Vagina (tissue), 2 donors: ENCODE measurements around the gene SGCD. TPM values are rescaled to one million over a fixed set of nuclear protein-coding genes. Genes with fewer than 3 reads are reported as not detected.

Experiments used
- DNase-seq, 2 donors: peaks; one replicate each; pipeline ENCODE4 v3.0.0-alpha.2; 2017; ENCODE audit errors: extremely low spot score in 2 of 2
- H3K27ac ChIP-seq: fragments of 200-600 bp; sonication (generic); one replicate; pipeline ENCODE4 v1.5.1; 2019
- H3K27me3 ChIP-seq: fragments of 200-600 bp; sonication (generic); one replicate; pipeline ENCODE4 v1.5.1; 2019
- H3K36me3 ChIP-seq, 2 donors: fragments of 200-600 bp; sonication (generic); one replicate each; pipeline ENCODE4 v1.5.1; 2017 to 2019
- H3K4me1 ChIP-seq: fragments of 200-600 bp; sonication (generic); one replicate; pipeline ENCODE4 v1.5.1; 2019
- H3K4me3 ChIP-seq, 2 donors: fragments of 200-600 bp; sonication (generic); 1 replicate in 1 of 2; 2 replicates in 1 of 2; pipeline ENCODE4 v1.5.1; 2016 to 2019
- H3K9me3 ChIP-seq: fragments of 200-600 bp; sonication (generic); one replicate; pipeline ENCODE4 v1.5.1; 2019
- POLR2A ChIP-seq, 2 donors: fragments of 450-650 bp; IDR thresholded peaks; one replicate each; pipeline ENCODE4 v1.6.1; 2017; ENCODE audit warnings: antibody characterized with exemption in 2 of 2, mild to moderate bottlenecking in 2 of 2, moderate library complexity in 2 of 2
- POLR2AphosphoS5 ChIP-seq, 2 donors: sonication (generic); formaldehyde crosslinking; IDR thresholded peaks; one replicate each; pipeline ENCODE4 v1.9.0; 2017; ENCODE audit warnings: antibody characterized with exemption in 2 of 2, mild to moderate bottlenecking in 2 of 2, low read depth in 1 of 2; ENCODE audit not compliant: insufficient read depth in 1 of 2
- intact Hi-C: fragments of 100-400 bp; cut with DNase I; formaldehyde crosslinking; loops from one replicate; pipeline ENCODE4 v1.15.1; 2023
- total RNA-seq: library from RNA; depleted of rRNA; stranded (reverse); fragments of >200 nt; gene quantifications from one replicate; pipeline ENCODE4 v1.2.3, GENCODE V29; 2016
- TF ChIP-seq, protein P1 (sequence below), 3 experiments: fragments of 450-650 bp in 2 of 3; fragments of 200-600 bp in 1 of 3; sonication (generic) in 1 of 3; IDR thresholded peaks; one replicate each; pipeline ENCODE4 v1.5.1; 2017 to 2019; ENCODE audit warnings: antibody characterized with exemption in 3 of 3, mild to moderate bottlenecking in 2 of 3, moderate library complexity in 2 of 3

Gene SGCD
- total RNA-seq, 1 donor from 2014 or later: 6.9 TPM

DNA sequence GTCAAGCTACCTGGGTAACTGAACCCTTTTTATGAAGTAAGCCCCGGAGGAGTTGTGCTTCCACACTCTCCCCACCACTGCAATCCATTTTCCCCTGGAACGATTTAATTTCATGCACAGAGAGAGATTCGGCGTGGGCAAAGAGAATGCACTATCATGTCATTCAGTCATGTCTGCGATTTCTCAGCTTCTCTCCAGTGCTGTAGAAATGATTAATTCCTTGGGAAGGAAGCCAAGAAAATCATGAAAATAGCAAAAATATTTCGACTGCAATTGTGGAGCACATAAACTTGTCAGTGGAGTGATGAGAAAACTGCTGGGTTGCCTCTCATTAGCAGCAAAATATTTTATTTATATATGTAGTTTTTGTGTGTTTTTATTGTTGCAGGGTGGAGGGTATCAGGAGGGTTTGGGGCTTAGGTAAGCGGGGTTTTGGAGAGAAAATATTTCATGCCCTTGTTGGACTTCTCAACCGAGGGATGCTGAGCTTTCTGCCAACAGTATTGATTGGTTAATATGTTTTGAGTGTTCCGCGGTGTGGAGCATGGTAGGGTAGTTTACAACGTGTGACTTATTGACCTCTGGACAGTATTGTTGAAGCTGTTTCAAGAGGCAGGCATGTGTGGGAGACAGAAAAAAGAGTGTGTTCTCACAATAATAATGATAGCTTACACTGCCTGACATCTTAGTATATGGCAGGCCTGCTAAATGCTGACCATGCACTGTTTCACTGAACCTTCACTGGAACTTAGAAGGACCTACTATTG is 69.3 kb downstream of the SGCD start:
- intact Hi-C loops: no loop called here
- TF ChIP-seq POLR2A (IDR thresholded peaks at IDR 0.05) (no peak), POLR2AphosphoS5 (IDR thresholded peaks at IDR 0.05; ENCODE audit: insufficient read depth in 1 of 2, low read depth in 1 of 2) (no peak)
- TF ChIP-seq, protein P1, sequence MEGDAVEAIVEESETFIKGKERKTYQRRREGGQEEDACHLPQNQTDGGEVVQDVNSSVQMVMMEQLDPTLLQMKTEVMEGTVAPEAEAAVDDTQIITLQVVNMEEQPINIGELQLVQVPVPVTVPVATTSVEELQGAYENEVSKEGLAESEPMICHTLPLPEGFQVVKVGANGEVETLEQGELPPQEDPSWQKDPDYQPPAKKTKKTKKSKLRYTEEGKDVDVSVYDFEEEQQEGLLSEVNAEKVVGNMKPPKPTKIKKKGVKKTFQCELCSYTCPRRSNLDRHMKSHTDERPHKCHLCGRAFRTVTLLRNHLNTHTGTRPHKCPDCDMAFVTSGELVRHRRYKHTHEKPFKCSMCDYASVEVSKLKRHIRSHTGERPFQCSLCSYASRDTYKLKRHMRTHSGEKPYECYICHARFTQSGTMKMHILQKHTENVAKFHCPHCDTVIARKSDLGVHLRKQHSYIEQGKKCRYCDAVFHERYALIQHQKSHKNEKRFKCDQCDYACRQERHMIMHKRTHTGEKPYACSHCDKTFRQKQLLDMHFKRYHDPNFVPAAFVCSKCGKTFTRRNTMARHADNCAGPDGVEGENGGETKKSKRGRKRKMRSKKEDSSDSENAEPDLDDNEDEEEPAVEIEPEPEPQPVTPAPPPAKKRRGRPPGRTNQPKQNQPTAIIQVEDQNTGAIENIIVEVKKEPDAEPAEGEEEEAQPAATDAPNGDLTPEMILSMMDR (IDR thresholded peaks at IDR 0.05): no peak
- no peaks in the 10 kb centered on the region for H3K36me3 ChIP-seq
- no peak overlapping the region for H3K4me3 ChIP-seq
- H3K27ac ChIP-seq: no peak overlapping the region
- H3K4me1 ChIP-seq: peaks cover 13% of the 10 kb centered on the region
- H3K9me3 ChIP-seq: no peaks in the 10 kb centered on the region
- no peaks in the 10 kb centered on the region for H3K27me3 ChIP-seq
- no peak for DNase-seq

- H3K27me3 ChIP-seq: no peaks in the 10 kb centered on the region
Observed at GRCh38 chr5:156396830-156397081, 69.8 kb downstream of the SGCD start.

DNA sequence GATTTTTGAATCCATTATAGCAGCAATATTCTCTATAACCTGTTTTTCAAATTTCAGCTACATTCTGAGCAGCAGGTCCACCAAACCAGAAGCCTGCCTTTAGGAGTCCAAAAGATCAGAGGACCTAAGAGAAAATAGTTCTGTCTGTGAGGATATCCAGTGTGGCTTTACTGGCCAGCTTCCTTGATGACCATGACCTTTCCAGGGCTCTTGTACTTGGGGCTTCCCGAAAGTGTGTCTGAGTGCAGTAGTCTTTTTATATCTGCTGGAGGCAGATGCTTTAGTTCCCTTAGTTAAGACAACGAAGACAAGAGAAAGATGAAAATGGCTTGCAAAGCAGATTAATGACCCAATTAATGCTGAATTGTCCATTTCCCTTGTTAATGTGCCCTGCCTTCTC is 72.4 kb downstream of the SGCD start:
- no peaks in the 10 kb centered on the region for H3K27me3 ChIP-seq
- no peaks in the 10 kb centered on the region for H3K9me3 ChIP-seq
- peaks cover 13% of the 10 kb centered on the region for H3K4me1 ChIP-seq
- intact Hi-C loops: no loop called here
- TF ChIP-seq, protein P1 (IDR thresholded peaks at IDR 0.05): no peak
- no peak for TF ChIP-seq POLR2A (IDR thresholded peaks at IDR 0.05)
- TF ChIP-seq POLR2AphosphoS5 (IDR thresholded peaks at IDR 0.05; ENCODE audit: insufficient read depth in 1 of 2, low read depth in 1 of 2): no peak
- no peak overlapping the region for H3K27ac ChIP-seq
- no peak overlapping the region for H3K4me3 ChIP-seq
- no peaks in the 10 kb centered on the region for H3K36me3 ChIP-seq
- no peak for DNase-seq

More at GRCh38 chr5:156396830-156397081, 69.8 kb downstream of the SGCD start:
- no peak for DNase-seq
- Histone ChIP-seq H3K4me3 (no peak overlapping the region), H3K36me3 (no peaks in the 10 kb centered on the region), H3K27ac (no peak overlapping the region), H3K4me1 (peaks cover 13% of the 10 kb centered on the region), H3K9me3 (no peaks in the 10 kb centered on the region)
- intact Hi-C loops: no loop called here
- TF ChIP-seq, protein P1 (IDR thresholded peaks at IDR 0.05): no peak
- TF ChIP-seq POLR2AphosphoS5 (IDR thresholded peaks at IDR 0.05; ENCODE audit: insufficient read depth in 1 of 2, low read depth in 1 of 2): no peak
- no peak for TF ChIP-seq POLR2A (IDR thresholded peaks at IDR 0.05)

- Histone ChIP-seq H3K27me3 (no peaks in the 10 kb centered on the region), H3K27ac (no peak overlapping the region), H3K4me3 (no peak overlapping the region), H3K4me1 (peaks cover 13% of the 10 kb centered on the region), H3K9me3 (no peaks in the 10 kb centered on the region), H3K36me3 (no peaks in the 10 kb centered on the region)
- TF ChIP-seq POLR2A (IDR thresholded peaks at IDR 0.05) (no peak), POLR2AphosphoS5 (IDR thresholded peaks at IDR 0.05; ENCODE audit: insufficient read depth in 1 of 2, low read depth in 1 of 2) (no peak)
- TF ChIP-seq, protein P1 (IDR thresholded peaks at IDR 0.05): no peak
- intact Hi-C loops: no loop called here
- no peak for DNase-seq
Observed at GRCh38 chr5:156400231-156400986, 73.4 kb downstream of the SGCD start.

- DNase-seq: no peak
Observed at GRCh38 chr5:156401804-156402203, 74.8 kb downstream of the SGCD start.

More at GRCh38 chr5:156401804-156402203, 74.8 kb downstream of the SGCD start:
- no peak for TF ChIP-seq POLR2AphosphoS5 (IDR thresholded peaks at IDR 0.05; ENCODE audit: insufficient read depth in 1 of 2, low read depth in 1 of 2)
- TF ChIP-seq, protein P1 (IDR thresholded peaks at IDR 0.05): no peak
- no peak for TF ChIP-seq POLR2A (IDR thresholded peaks at IDR 0.05)
- H3K27ac ChIP-seq: no peak overlapping the region
- H3K4me1 ChIP-seq: peaks cover 1% of the 10 kb centered on the region
- H3K9me3 ChIP-seq: no peaks in the 10 kb centered on the region
- no peak overlapping the region for H3K4me3 ChIP-seq
- H3K27me3 ChIP-seq: no peaks in the 10 kb centered on the region
- intact Hi-C loops: no loop called here
- H3K36me3 ChIP-seq: no peaks in the 10 kb centered on the region
